ENCODE measurements around the gene CHL1. TPM values are rescaled to one million over a fixed set of nuclear protein-coding genes. Genes with fewer than 3 reads are reported as not detected.

The CHL1 gene
- total RNA-seq, 4 donors from 2014 or later, result 28.2 to 49.2 (median 35.8) TPM

DNA sequence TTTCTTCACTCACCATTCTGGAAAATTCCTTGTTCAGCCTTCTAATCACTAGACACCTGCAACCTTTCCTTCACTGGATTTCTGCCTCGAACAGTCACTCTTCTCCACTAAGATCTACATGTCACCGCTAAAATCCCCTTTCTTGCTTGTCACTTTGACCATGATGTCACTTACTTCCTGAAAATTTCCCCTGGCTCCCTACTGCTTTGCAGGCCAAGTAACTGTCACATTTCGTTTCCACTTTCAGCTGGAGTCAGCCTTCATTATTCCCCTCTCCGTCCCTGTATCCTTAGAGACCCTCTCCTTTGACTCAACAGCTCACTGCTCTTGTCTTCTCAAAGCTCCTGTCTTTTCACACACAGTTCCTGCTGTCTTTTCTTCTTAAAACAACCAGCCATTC lies 15.9 kb downstream of the CHL1 start:
- no peak for TF ChIP-seq EP300 (IDR thresholded peaks at IDR 0.05)
- TF ChIP-seq POLR2A (IDR thresholded peaks at IDR 0.05), result no peak
- TF ChIP-seq, protein P1, sequence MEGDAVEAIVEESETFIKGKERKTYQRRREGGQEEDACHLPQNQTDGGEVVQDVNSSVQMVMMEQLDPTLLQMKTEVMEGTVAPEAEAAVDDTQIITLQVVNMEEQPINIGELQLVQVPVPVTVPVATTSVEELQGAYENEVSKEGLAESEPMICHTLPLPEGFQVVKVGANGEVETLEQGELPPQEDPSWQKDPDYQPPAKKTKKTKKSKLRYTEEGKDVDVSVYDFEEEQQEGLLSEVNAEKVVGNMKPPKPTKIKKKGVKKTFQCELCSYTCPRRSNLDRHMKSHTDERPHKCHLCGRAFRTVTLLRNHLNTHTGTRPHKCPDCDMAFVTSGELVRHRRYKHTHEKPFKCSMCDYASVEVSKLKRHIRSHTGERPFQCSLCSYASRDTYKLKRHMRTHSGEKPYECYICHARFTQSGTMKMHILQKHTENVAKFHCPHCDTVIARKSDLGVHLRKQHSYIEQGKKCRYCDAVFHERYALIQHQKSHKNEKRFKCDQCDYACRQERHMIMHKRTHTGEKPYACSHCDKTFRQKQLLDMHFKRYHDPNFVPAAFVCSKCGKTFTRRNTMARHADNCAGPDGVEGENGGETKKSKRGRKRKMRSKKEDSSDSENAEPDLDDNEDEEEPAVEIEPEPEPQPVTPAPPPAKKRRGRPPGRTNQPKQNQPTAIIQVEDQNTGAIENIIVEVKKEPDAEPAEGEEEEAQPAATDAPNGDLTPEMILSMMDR (IDR thresholded peaks at IDR 0.05), result no peak
- TF ChIP-seq POLR2AphosphoS5 (IDR thresholded peaks at IDR 0.05), result no peak
- no peaks in the 10 kb centered on the region for H3K36me3 ChIP-seq
- ATAC-seq, result no peak
- no peaks in the 10 kb centered on the region for H3K9me3 ChIP-seq
- H3K4me3 ChIP-seq, result no peak overlapping the region
- WGBS, 2 donors (ENCODE audit: low coverage in 1 of 2), result 34 to 46% methylated on average over 4 of the region's 4 CpGs
- no peak overlapping the region for H3K27ac ChIP-seq
- no peaks in the 10 kb centered on the region for H3K4me1 ChIP-seq
- no peaks in the 10 kb centered on the region for H3K27me3 ChIP-seq

DNA sequence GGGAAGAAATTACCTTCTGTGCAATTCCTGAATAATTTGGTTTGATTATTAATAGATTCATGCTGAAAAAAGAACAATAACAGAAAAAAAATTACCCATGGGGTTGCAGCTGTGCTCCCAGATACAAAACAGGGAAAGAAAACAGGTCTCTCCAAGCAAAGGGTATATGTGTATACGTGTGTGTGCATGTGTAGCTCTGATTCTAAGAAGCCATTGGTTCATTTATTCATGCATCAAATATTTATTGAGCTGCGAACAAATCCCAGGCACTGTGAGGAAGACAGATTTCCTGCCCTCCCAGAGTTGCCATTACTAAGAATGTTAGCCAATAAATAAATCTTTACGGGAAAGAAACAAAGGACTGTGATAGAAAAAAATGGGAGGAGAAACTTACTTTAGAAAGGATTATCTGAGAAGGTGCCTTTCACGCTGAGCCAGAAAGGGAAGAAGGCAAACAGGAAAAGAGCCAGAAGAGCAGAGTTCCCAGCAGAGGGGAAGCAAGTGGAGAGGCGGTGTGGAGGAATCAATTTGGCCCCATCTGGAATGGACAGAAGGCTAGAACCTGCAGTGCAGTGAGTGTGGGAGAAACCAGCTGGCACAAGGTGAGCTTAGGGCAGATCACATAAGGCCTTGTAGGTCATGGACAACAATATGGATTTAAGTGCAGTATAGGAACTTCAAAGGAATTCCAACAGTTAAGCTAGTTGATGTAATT lies 20.7 kb downstream of the CHL1 start:
- H3K36me3 ChIP-seq, result no peaks in the 10 kb centered on the region
- no peak overlapping the region for H3K4me3 ChIP-seq
- no peaks in the 10 kb centered on the region for H3K4me1 ChIP-seq
- WGBS, 2 donors (ENCODE audit: low coverage in 1 of 2), result 47 to 67% methylated on average over 4 to 5 of the region's 5 CpGs
- H3K27ac ChIP-seq, result no peak overlapping the region
- H3K9me3 ChIP-seq, result no peaks in the 10 kb centered on the region
- H3K27me3 ChIP-seq, result no peaks in the 10 kb centered on the region
- TF ChIP-seq POLR2AphosphoS5 (IDR thresholded peaks at IDR 0.05) (no peak), POLR2A (IDR thresholded peaks at IDR 0.05) (no peak), EP300 (IDR thresholded peaks at IDR 0.05) (no peak)
- TF ChIP-seq, protein P1 (IDR thresholded peaks at IDR 0.05), result no peak
- no peak for ATAC-seq

DNA sequence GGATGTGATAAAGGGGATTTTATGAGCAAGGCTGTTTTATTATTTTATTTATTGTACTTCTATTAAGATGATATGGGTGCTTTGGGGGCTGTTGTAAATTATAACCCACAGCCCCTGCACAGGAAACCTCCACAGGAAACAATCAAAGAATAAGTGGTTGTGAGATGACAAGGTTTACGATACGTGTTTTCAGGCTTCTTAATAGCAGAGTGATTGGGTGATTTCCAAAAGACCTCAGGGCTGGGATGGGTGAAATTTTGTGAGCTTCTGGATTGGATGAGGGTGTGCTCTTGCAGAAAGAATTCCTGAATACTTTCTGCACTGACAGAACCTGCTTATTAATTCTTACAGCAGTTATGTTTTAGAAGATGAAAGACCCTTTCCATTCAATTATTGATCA lies 21.4 kb downstream of the CHL1 start:
- peaks cover 0 to 3% (median 0%) of the 10 kb centered on the region in 3 donors for H3K9me3 ChIP-seq
- 14 to 63% methylated on average over 2 of the region's 2 CpGs for WGBS, 2 donors (ENCODE audit: low coverage in 1 of 2)
- H3K4me1 ChIP-seq, result no peaks in the 10 kb centered on the region
- H3K27ac ChIP-seq, result no peak overlapping the region
- no peak for TF ChIP-seq EP300 (IDR thresholded peaks at IDR 0.05)
- TF ChIP-seq POLR2A (IDR thresholded peaks at IDR 0.05), result no peak
- TF ChIP-seq POLR2AphosphoS5 (IDR thresholded peaks at IDR 0.05), result no peak
- TF ChIP-seq, protein P1 (IDR thresholded peaks at IDR 0.05), result no peak
- no peak for ATAC-seq
- no peaks in the 10 kb centered on the region for H3K27me3 ChIP-seq
- no peak overlapping the region for H3K4me3 ChIP-seq
- H3K36me3 ChIP-seq, result no peaks in the 10 kb centered on the region

DNA sequence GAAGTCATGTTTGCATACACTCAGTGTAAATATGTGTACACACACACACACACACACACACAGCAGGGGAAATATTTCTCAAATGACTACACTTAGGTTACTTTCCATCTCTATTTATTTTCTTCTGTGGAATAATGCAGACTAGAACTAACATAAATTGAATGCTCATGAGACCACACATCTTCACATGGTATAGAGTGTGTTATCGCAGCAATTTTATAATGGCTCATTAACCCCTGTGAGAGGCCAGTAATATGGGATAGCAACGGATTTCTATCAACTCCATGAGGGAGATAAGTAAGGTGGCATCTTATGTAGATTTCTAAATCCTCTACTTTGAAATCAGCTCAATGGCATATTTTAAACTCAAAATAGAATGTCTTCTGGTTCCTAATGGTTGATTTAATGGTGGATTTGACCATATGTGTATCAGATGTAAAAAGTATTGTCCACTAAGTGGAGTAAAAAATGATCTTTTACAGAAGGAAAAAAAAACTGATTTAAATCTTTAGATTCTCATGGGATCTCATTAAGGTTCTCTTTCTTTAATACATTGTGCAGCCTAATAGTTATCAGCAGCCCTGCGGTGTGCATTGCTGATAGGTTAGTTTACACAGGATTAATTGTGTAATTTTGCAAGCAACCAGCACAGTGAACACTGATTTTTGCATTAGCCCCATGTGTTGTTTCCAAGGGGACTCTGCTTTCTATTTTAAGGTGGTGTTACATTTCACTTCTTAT lies 32.0 kb downstream of the CHL1 start:
- Histone ChIP-seq H3K4me1 (no peaks in the 10 kb centered on the region), H3K9me3 (peaks cover 0 to 7% (median 0%) of the 10 kb centered on the region in 3 donors), H3K27ac (no peak overlapping the region), H3K36me3 (no peaks in the 10 kb centered on the region), H3K4me3 (no peak overlapping the region), H3K27me3 (no peaks in the 10 kb centered on the region)
- TF ChIP-seq, protein P1 (IDR thresholded peaks at IDR 0.05), result no peak
- no peak for TF ChIP-seq POLR2AphosphoS5 (IDR thresholded peaks at IDR 0.05)
- no peak for TF ChIP-seq EP300 (IDR thresholded peaks at IDR 0.05)
- no peak for TF ChIP-seq POLR2A (IDR thresholded peaks at IDR 0.05)
- ATAC-seq, result no peak
- 69 to 82% methylated on average over 3 of the region's 3 CpGs for WGBS, 2 donors (ENCODE audit: low coverage in 1 of 2)

Measured in gastroesophageal sphincter (tissue), 4 donors.